GM12878 (cell line): Measurements from ENCODE around the gene ACTMAP. TPM values are rescaled to one million over a fixed set of nuclear protein-coding genes. Genes with fewer than 3 reads are reported as not detected.
A peak's percentile ranks its signal among the peaks of the same experiment; 100 is the strongest.

Experiments used
- ATF7 ChIP-seq: fragments of 450-650 bp; IDR thresholded peaks from 2 replicates; pipeline ENCODE4 v1.6.1; 2016; ENCODE audit warnings: low read depth, mild to moderate bottlenecking
- BACH1 ChIP-seq: fragments of 450-650 bp; IDR thresholded peaks from 2 replicates; pipeline ENCODE4 v1.6.1; 2017; ENCODE audit warnings: mild to moderate bottlenecking, borderline replicate concordance
- BCL11A ChIP-seq: IDR thresholded peaks from 2 replicates; pipeline ENCODE4 v1.6.1; 2011; ENCODE audit warnings: low read depth, low read length
- BHLHE40 ChIP-seq, 2 experiments: fragments of 450-650 bp in 1 of 2; IDR thresholded peaks; 2 replicates each; pipeline ENCODE4 v1.6.1; 2011 to 2017; ENCODE audit warnings: low read depth in 2 of 2, borderline replicate concordance in 1 of 2, improper control_type of control experiment in 1 of 2, low read length in 1 of 2, mild to moderate bottlenecking in 1 of 2
- DPF2 ChIP-seq: fragments of 450-650 bp; IDR thresholded peaks from 2 replicates; pipeline ENCODE4 v1.6.1; 2017; ENCODE audit warnings: mild to moderate bottlenecking
- ESRRA ChIP-seq: IDR thresholded peaks from 2 replicates; pipeline ENCODE4 v1.6.1; 2012; ENCODE audit warnings: mild to moderate bottlenecking, low read length, improper control_type of control experiment
- NBN ChIP-seq: fragments of 450-650 bp; IDR thresholded peaks from 2 replicates; pipeline ENCODE4 v1.6.1; 2016
- NFXL1 ChIP-seq: fragments of 450-650 bp; IDR thresholded peaks from 2 replicates; pipeline ENCODE4 v1.6.1; 2017; ENCODE audit warnings: antibody characterized with exemption, mild to moderate bottlenecking, borderline replicate concordance
- NFYA ChIP-seq: IDR thresholded peaks from 2 replicates; pipeline ENCODE4 v1.6.1; 2011; ENCODE audit warnings: low read depth, mild to moderate bottlenecking, low read length, improper control_type of control experiment, borderline replicate concordance
- PAX8 ChIP-seq: fragments of 450-650 bp; IDR thresholded peaks from 2 replicates; pipeline ENCODE4 v1.6.1; 2017; ENCODE audit warnings: mild to moderate bottlenecking, moderate library complexity
- POLR2AphosphoS5 ChIP-seq: IDR thresholded peaks from 2 replicates; pipeline ENCODE4 v1.6.1; 2011; ENCODE audit warnings: mild to moderate bottlenecking, low read length, inconsistent platforms
- RAD51 ChIP-seq: fragments of 450-650 bp; IDR thresholded peaks from 2 replicates; pipeline ENCODE4 v1.6.1; 2016; ENCODE audit warnings: moderate library complexity, mild to moderate bottlenecking, inconsistent platforms
- RELA ChIP-seq: fragments of 450-650 bp; IDR thresholded peaks from 2 replicates; pipeline ENCODE4 v1.8.0; 2014; ENCODE audit warnings: borderline replicate concordance; ENCODE audit not compliant: partially characterized antibody
- ZBED1 ChIP-seq: IDR thresholded peaks from 2 replicates; pipeline ENCODE4 v1.6.1; 2016; ENCODE audit warnings: borderline replicate concordance
- polyA plus RNA-seq, 11 experiments: library from polyadenylated mRNA; depleted of rRNA in 4 of 11; unstranded in 6 of 11; stranded (reverse) in 5 of 11; fragments of >200 nt; fragmentation: Nextera tagmentation in 4 of 11; fragmentation: Illumina TruSeq in 1 of 11; extraction: Ambion mirVana in 4 of 11; extraction: Trizol in 1 of 11; gene quantifications; 1 replicate in 1 of 11; 2 replicates in 10 of 11; pipeline versions ENCODE4 v1.2.1 to v1.2.3, GENCODE V29; 2011 to 2016; ENCODE audit warnings: inconsistent platforms in 2 of 11, missing spikeins in 2 of 11, low read depth in 1 of 11
- total RNA-seq, 4 experiments: library from RNA; depleted of rRNA in 3 of 4; stranded (reverse); fragments of >200 nt in 3 of 4; fragmentation: Illumina TruSeq in 1 of 4; extraction: Trizol in 1 of 4; gene quantifications; 2 replicates each; pipeline versions ENCODE4 v1.2.1 to v1.2.3, GENCODE V29; 2013 to 2021
- TF ChIP-seq, protein P1 (sequence below): IDR thresholded peaks from 2 replicates; pipeline ENCODE4 v1.6.1; 2011; ENCODE audit warnings: mild to moderate bottlenecking, low read depth, low read length, moderate library complexity; ENCODE audit not compliant: insufficient replicate concordance
- TF ChIP-seq, protein P2 (sequence below): fragments of 450-650 bp; conservative IDR thresholded peaks from 2 replicates; pipeline ENCODE4 v1.6.1; 2017; ENCODE audit warnings: mild to moderate bottlenecking, moderate library complexity
- TF ChIP-seq, protein P3 (sequence below): fragments of 450-650 bp; formaldehyde crosslinking; IDR thresholded peaks from 2 replicates; pipeline ENCODE4 v1.4.0; 2020; ENCODE audit warnings: mild to moderate bottlenecking, moderate library complexity
- TF ChIP-seq, protein P4 (sequence below): fragments of 450-650 bp; IDR thresholded peaks from 2 replicates; pipeline ENCODE4 v1.6.1; 2017; ENCODE audit warnings: low read depth, mild to moderate bottlenecking, moderate library complexity

The ACTMAP gene
- total and polyA plus RNA-seq, 10 of the 15 experiments (the other 5 are each of a cell fraction or from before 2014, with no cell fraction given): 3.0 to 26.2 (median 11.1) TPM

DNA sequence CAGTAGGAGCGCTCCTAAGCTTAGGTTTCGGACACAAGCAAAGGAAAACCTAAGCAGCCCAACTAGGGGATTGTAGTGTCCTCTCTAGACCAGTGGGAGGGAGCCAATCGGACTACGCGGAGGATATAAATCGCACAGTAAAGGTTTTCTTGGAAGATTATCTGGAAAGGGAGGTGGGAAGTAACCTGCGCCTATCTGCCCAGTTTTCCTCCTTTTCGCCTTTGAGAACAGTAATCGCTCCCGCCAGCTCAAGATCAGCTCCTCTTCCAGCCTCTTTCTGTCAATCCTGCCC is 27.3 kb upstream of the ACTMAP start (continued):
- no peak for TF ChIP-seq ATF7
- 0 out of 2 replicates have a peak, but pooled peaks have one; percentile 36 for TF ChIP-seq ESRRA
- TF ChIP-seq POLR2AphosphoS5: peak; percentile 93
- TF ChIP-seq, protein P1, sequence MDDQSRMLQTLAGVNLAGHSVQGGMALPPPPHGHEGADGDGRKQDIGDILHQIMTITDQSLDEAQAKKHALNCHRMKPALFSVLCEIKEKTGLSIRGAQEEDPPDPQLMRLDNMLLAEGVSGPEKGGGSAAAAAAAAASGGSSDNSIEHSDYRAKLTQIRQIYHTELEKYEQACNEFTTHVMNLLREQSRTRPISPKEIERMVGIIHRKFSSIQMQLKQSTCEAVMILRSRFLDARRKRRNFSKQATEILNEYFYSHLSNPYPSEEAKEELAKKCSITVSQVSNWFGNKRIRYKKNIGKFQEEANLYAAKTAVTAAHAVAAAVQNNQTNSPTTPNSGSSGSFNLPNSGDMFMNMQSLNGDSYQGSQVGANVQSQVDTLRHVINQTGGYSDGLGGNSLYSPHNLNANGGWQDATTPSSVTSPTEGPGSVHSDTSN: peak; percentile 73
- no peak for TF ChIP-seq BHLHE40 (IDR thresholded peaks at IDR 0.05; ENCODE audit: borderline replicate concordance in 1 of 2, low read depth in 2 of 2, low read length in 1 of 2)
- TF ChIP-seq NFYA: peak; percentile 51; the same call in 1 of the 2 replicates
- TF ChIP-seq BCL11A: no peak
- TF ChIP-seq, protein P2, sequence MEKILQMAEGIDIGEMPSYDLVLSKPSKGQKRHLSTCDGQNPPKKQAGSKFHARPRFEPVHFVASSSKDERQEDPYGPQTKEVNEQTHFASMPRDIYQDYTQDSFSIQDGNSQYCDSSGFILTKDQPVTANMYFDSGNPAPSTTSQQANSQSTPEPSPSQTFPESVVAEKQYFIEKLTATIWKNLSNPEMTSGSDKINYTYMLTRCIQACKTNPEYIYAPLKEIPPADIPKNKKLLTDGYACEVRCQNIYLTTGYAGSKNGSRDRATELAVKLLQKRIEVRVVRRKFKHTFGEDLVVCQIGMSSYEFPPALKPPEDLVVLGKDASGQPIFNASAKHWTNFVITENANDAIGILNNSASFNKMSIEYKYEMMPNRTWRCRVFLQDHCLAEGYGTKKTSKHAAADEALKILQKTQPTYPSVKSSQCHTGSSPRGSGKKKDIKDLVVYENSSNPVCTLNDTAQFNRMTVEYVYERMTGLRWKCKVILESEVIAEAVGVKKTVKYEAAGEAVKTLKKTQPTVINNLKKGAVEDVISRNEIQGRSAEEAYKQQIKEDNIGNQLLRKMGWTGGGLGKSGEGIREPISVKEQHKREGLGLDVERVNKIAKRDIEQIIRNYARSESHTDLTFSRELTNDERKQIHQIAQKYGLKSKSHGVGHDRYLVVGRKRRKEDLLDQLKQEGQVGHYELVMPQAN: no peak
- TF ChIP-seq RAD51: no peak
- no peak for TF ChIP-seq NFXL1
- TF ChIP-seq NBN: peak; percentile 47
- TF ChIP-seq PAX8: no peak
- TF ChIP-seq, protein P3, sequence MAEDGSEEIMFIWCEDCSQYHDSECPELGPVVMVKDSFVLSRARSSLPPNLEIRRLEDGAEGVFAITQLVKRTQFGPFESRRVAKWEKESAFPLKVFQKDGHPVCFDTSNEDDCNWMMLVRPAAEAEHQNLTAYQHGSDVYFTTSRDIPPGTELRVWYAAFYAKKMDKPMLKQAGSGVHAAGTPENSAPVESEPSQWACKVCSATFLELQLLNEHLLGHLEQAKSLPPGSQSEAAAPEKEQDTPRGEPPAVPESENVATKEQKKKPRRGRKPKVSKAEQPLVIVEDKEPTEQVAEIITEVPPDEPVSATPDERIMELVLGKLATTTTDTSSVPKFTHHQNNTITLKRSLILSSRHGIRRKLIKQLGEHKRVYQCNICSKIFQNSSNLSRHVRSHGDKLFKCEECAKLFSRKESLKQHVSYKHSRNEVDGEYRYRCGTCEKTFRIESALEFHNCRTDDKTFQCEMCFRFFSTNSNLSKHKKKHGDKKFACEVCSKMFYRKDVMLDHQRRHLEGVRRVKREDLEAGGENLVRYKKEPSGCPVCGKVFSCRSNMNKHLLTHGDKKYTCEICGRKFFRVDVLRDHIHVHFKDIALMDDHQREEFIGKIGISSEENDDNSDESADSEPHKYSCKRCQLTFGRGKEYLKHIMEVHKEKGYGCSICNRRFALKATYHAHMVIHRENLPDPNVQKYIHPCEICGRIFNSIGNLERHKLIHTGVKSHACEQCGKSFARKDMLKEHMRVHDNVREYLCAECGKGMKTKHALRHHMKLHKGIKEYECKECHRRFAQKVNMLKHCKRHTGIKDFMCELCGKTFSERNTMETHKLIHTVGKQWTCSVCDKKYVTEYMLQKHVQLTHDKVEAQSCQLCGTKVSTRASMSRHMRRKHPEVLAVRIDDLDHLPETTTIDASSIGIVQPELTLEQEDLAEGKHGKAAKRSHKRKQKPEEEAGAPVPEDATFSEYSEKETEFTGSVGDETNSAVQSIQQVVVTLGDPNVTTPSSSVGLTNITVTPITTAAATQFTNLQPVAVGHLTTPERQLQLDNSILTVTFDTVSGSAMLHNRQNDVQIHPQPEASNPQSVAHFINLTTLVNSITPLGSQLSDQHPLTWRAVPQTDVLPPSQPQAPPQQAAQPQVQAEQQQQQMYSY (CRISPR knock-in tag): no peak
- TF ChIP-seq ZBED1: no peak
- TF ChIP-seq, protein P4, sequence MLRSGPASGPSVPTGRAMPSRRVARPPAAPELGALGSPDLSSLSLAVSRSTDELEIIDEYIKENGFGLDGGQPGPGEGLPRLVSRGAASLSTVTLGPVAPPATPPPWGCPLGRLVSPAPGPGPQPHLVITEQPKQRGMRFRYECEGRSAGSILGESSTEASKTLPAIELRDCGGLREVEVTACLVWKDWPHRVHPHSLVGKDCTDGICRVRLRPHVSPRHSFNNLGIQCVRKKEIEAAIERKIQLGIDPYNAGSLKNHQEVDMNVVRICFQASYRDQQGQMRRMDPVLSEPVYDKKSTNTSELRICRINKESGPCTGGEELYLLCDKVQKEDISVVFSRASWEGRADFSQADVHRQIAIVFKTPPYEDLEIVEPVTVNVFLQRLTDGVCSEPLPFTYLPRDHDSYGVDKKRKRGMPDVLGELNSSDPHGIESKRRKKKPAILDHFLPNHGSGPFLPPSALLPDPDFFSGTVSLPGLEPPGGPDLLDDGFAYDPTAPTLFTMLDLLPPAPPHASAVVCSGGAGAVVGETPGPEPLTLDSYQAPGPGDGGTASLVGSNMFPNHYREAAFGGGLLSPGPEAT: no peak
- peak; percentile 14 for TF ChIP-seq RELA
- TF ChIP-seq DPF2: peak; percentile 21; the same call in 1 of the 2 replicates
- peak; percentile 30; the same call in 1 of the 2 replicates for TF ChIP-seq BACH1
